ENCODE measurements around the gene MAPK9.
A peak's percentile ranks its signal among the peaks of the same experiment; 100 is the strongest.

Gene MAPK9

DNA sequence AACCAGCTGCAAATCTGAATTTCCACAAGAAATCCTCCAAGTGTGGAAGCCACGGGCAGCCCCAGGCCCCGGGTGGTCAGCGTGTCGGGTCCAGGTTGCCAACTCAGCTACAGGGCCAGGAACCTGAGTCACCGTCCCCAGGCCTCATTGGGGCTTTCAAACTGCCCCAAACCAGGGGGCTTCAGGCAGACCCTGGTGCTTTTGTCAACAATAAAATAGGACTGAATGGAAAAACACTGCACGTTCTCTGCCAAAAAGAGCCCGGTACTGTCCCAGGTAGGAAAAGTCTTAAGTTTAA, 37.2 kb upstream of the MAPK9 start:
- Histone ChIP-seq H2AFZ (ENCODE audit: low read depth, low read length) (no peak overlapping the region), H3K36me3 (ENCODE audit: insufficient read depth, low read length) (no peaks in the 10 kb centered on the region), H3K4me2 (ENCODE audit: insufficient read depth, low read length) (no peak overlapping the region)

DNA sequence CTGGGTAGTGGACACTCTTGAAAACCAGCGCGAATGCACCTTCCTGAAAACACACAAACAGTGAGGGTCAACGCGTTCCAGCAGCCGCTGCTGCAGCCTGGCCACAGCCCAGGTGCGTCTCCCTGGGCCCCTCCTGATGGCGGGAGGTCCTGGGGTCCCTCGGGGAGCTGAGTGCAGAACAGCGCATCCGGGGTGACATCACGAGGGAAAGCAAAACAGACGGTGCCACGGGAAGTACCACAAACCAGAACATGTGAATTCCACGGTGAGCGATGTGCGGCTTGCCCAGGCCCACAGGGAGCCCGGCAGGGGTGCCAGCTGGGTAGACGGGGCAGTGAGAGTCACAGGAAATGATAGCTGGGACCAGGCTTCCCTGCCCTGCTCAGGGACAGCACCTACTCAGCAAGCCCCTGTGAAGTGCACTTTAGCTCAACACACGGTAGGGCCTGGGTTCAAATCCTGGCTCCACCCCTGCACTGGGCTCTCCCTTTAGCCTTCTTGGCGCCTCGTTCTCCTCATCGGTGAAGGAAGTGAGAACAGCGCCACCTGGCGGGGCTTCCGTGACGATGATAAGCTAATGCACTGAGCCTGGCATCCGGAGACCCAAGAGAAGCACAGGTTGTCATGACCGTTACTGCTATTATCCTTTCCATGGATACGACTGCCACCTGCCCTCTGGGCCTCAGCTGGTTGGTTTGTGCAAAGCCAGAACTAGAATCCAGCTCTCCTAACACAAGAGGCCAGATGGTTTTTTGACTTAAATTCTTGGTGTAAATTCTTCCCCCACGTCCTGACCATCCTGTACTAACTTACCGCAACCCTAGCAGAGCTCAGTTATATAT, 36.6 kb upstream of the MAPK9 start:
- Histone ChIP-seq H3K4me3 (ENCODE audit: low read depth in 1 of 2, low read length in 2 of 2) (no peak overlapping the region), H3K27me3 (ENCODE audit: insufficient read depth, low read length, poor library complexity) (peaks cover 3% of the 10 kb centered on the region), H3K4me2 (ENCODE audit: insufficient read depth, low read length) (no peak overlapping the region), H3K27ac (ENCODE audit: low read length) (no peak overlapping the region), H4K20me1 (ENCODE audit: insufficient read depth, low read length) (no peaks in the 10 kb centered on the region), H2AFZ (ENCODE audit: low read depth, low read length) (no peak overlapping the region), H3K79me2 (ENCODE audit: insufficient read depth, low read length) (no peaks in the 10 kb centered on the region), H3K9ac (ENCODE audit: low read depth, low read length) (no peak overlapping the region), H3K36me3 (ENCODE audit: insufficient read depth, low read length) (no peaks in the 10 kb centered on the region), H3K9me3 (ENCODE audit: insufficient read depth, low read length, severe bottlenecking) (no peaks in the 10 kb centered on the region), H3K4me1 (ENCODE audit: insufficient read depth, low read length) (no peaks in the 10 kb centered on the region)
- ATAC-seq (ENCODE audit: insufficient read depth, low read depth) (peak; percentile 97), DNase-seq (peak; percentile 81)
- no peak for TF ChIP-seq EZH2 (IDR thresholded peaks at IDR 0.05; ENCODE audit: borderline replicate concordance, low read depth, low read length, severe bottlenecking)
- TF ChIP-seq, protein P1, sequence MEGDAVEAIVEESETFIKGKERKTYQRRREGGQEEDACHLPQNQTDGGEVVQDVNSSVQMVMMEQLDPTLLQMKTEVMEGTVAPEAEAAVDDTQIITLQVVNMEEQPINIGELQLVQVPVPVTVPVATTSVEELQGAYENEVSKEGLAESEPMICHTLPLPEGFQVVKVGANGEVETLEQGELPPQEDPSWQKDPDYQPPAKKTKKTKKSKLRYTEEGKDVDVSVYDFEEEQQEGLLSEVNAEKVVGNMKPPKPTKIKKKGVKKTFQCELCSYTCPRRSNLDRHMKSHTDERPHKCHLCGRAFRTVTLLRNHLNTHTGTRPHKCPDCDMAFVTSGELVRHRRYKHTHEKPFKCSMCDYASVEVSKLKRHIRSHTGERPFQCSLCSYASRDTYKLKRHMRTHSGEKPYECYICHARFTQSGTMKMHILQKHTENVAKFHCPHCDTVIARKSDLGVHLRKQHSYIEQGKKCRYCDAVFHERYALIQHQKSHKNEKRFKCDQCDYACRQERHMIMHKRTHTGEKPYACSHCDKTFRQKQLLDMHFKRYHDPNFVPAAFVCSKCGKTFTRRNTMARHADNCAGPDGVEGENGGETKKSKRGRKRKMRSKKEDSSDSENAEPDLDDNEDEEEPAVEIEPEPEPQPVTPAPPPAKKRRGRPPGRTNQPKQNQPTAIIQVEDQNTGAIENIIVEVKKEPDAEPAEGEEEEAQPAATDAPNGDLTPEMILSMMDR (IDR thresholded peaks at IDR 0.05; ENCODE audit: borderline replicate concordance, extremely low read depth, low read length, poor library complexity, severe bottlenecking), result peak; percentile 93

More for the DNA sequence above, 37.2 kb upstream of the MAPK9 start:
- Histone ChIP-seq H3K9ac (ENCODE audit: low read depth, low read length) (no peak overlapping the region), H3K4me3 (ENCODE audit: low read depth in 1 of 2, low read length in 2 of 2) (no peak overlapping the region), H3K4me1 (ENCODE audit: insufficient read depth, low read length) (no peaks in the 10 kb centered on the region), H4K20me1 (ENCODE audit: insufficient read depth, low read length) (no peaks in the 10 kb centered on the region), H3K27ac (ENCODE audit: low read length) (no peak overlapping the region), H3K27me3 (ENCODE audit: insufficient read depth, low read length, poor library complexity) (peaks cover 3% of the 10 kb centered on the region), H3K79me2 (ENCODE audit: insufficient read depth, low read length) (no peaks in the 10 kb centered on the region), H3K9me3 (ENCODE audit: insufficient read depth, low read length, severe bottlenecking) (no peaks in the 10 kb centered on the region)
- TF ChIP-seq, protein P1 (IDR thresholded peaks at IDR 0.05; ENCODE audit: borderline replicate concordance, extremely low read depth, low read length, poor library complexity, severe bottlenecking), result no peak
- DNase-seq (no peak), ATAC-seq (ENCODE audit: insufficient read depth, low read depth) (no peak)

DNA sequence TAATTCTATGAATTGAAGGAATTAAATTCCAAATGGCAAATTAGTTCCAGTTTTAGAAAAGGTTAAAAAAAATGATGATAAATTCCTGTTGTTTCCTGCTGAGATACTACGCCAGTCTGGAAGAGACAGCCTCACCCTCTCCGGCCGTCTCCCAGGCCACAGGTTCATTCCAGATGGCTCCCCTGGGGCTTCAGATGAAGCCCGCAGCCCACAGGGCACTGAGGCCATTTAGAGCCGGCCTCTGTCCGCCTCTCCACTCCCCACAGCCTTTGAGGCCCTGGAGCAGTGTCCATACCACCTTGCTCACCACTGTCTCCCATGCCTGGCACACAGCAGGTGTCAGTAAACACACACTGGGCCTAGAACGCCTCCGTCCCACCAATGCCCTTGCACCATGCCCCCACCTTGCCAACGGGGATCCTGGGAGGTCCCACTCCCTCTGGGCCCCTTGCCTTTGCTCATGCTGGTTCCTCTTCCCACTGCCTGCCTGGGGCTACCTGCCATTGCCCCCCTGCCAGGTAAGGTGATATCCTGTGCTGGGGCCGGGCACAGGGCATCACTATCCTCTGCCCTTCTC, 35.2 kb upstream of the MAPK9 start:
- H3K27ac ChIP-seq (ENCODE audit: low read length), result no peak overlapping the region
- H4K20me1 ChIP-seq (ENCODE audit: insufficient read depth, low read length), result no peaks in the 10 kb centered on the region
- H3K4me2 ChIP-seq (ENCODE audit: insufficient read depth, low read length), result no peak overlapping the region
- H3K4me1 ChIP-seq (ENCODE audit: insufficient read depth, low read length), result no peaks in the 10 kb centered on the region
- H3K9ac ChIP-seq (ENCODE audit: low read depth, low read length), result no peak overlapping the region
- H3K79me2 ChIP-seq (ENCODE audit: insufficient read depth, low read length), result no peaks in the 10 kb centered on the region
- no peak overlapping the region for H2AFZ ChIP-seq (ENCODE audit: low read depth, low read length)
- ATAC-seq (ENCODE audit: insufficient read depth, low read depth) (no peak), DNase-seq (no peak)
- no peak overlapping the region for H3K4me3 ChIP-seq (ENCODE audit: low read depth in 1 of 2, low read length in 2 of 2)
- H3K27me3 ChIP-seq (ENCODE audit: insufficient read depth, low read length, poor library complexity), result peaks cover 3% of the 10 kb centered on the region
- H3K9me3 ChIP-seq (ENCODE audit: insufficient read depth, low read length, severe bottlenecking), result no peaks in the 10 kb centered on the region
- H3K36me3 ChIP-seq (ENCODE audit: insufficient read depth, low read length), result no peaks in the 10 kb centered on the region
- no peak for TF ChIP-seq EZH2 (IDR thresholded peaks at IDR 0.05; ENCODE audit: borderline replicate concordance, low read depth, low read length, severe bottlenecking)
- TF ChIP-seq, protein P1 (IDR thresholded peaks at IDR 0.05; ENCODE audit: borderline replicate concordance, extremely low read depth, low read length, poor library complexity, severe bottlenecking), result no peak
